HG03108 (cell line): Measurements from ENCODE around the gene PIGT.
A peak's percentile ranks its signal among the peaks of the same experiment; 100 is the strongest.
"Not testable (repeated sequence)": the region's sequence is repeated elsewhere in the genome, so short reads cannot be mapped to it uniquely, and the experiment has no call there.

Experiments
- ATAC-seq: cut with Tn5 transposase; IDR thresholded peaks from one replicate; pipeline ENCODE4 v1.9.1; 2021; ENCODE audit warnings: moderate library complexity; ENCODE audit not compliant: unreplicated experiment

PIGT gene

GRCh38 chr20:45462711-45463509 is 47.0 kb downstream of the PIGT start:
- ATAC-seq: no peak

- ATAC-seq: no peak
Observed at GRCh38 chr20:45463709-45464108, 47.8 kb downstream of the PIGT start.

GRCh38 chr20:45465491-45466266 is 49.7 kb downstream of the PIGT start:
- ATAC-seq: no peak

- no peak for ATAC-seq
Observed at GRCh38 chr20:45467172-45467571, 51.2 kb downstream of the PIGT start.

GRCh38 chr20:45467861-45468260 is 51.9 kb downstream of the PIGT start:
- no peak for ATAC-seq

GRCh38 chr20:45469336-45470261 is 53.7 kb downstream of the PIGT start, which contains the start of gene WFDC2:
Gene WFDC2, plus strand, starts transcription at chr20:45469753. Its CDS starts 29 bp downstream, at chr20:45469782.
- no peak for ATAC-seq

GRCh38 chr20:45470262-45470931 is 54.5 kb downstream of the PIGT start:
- peak; percentile 60 for ATAC-seq

GRCh38 chr20:45470937-45471336 is 55.0 kb downstream of the PIGT start:
- ATAC-seq: peak; percentile 13

- ATAC-seq: not testable (repeated sequence)
Observed at GRCh38 chr20:45472286-45472685, 56.3 kb downstream of the PIGT start.
